Measurements from ENCODE around the gene SPTBN2.

GRCh38 chr11:66705587-66706335, 23.3 kb downstream of the SPTBN2 start:
- no peak for TF ChIP-seq TCF4 (CRISPR knock-in tag; IDR thresholded peaks at IDR 0.05; ENCODE audit: borderline replicate concordance)
- TF ChIP-seq GLIS3 (CRISPR knock-in tag; IDR thresholded peaks at IDR 0.05) = no peak
- no peak for TF ChIP-seq CREB5 (CRISPR knock-in tag; IDR thresholded peaks at IDR 0.05; ENCODE audit: low read depth)
- TF ChIP-seq ZFP30 (CRISPR knock-in tag; IDR thresholded peaks at IDR 0.05) = no peak
- no peak for TF ChIP-seq ISL1 (CRISPR knock-in tag; IDR thresholded peaks at IDR 0.05)
- TF ChIP-seq ZFP3 (CRISPR knock-in tag; IDR thresholded peaks at IDR 0.05) = no peak
- TF ChIP-seq BACH2 (CRISPR knock-in tag; IDR thresholded peaks at IDR 0.05; ENCODE audit: borderline replicate concordance) = no peak
- no peak for TF ChIP-seq ESRRG (CRISPR knock-in tag; IDR thresholded peaks at IDR 0.05)
- TF ChIP-seq RARB (CRISPR knock-in tag; IDR thresholded peaks at IDR 0.05) = no peak
- no peak for TF ChIP-seq TSHZ2 (CRISPR knock-in tag; IDR thresholded peaks at IDR 0.05)
